Measurements from ENCODE around the gene HMX2.
A peak's percentile ranks its signal among the peaks of the same experiment; 100 is the strongest.

- TF ChIP-seq, protein P1, sequence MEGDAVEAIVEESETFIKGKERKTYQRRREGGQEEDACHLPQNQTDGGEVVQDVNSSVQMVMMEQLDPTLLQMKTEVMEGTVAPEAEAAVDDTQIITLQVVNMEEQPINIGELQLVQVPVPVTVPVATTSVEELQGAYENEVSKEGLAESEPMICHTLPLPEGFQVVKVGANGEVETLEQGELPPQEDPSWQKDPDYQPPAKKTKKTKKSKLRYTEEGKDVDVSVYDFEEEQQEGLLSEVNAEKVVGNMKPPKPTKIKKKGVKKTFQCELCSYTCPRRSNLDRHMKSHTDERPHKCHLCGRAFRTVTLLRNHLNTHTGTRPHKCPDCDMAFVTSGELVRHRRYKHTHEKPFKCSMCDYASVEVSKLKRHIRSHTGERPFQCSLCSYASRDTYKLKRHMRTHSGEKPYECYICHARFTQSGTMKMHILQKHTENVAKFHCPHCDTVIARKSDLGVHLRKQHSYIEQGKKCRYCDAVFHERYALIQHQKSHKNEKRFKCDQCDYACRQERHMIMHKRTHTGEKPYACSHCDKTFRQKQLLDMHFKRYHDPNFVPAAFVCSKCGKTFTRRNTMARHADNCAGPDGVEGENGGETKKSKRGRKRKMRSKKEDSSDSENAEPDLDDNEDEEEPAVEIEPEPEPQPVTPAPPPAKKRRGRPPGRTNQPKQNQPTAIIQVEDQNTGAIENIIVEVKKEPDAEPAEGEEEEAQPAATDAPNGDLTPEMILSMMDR (optimal IDR thresholded peaks at IDR 0.05 in 1 of 3, IDR thresholded peaks at IDR 0.05 in 1 of 3, conservative IDR thresholded peaks at IDR 0.05 in 1 of 3; ENCODE audit: extremely low read depth in 1 of 3, insufficient read depth in 2 of 3, low read length in 3 of 3) = no peak
- peak; percentile 82 for TF ChIP-seq EZH2 (IDR thresholded peaks at IDR 0.05; ENCODE audit: low read length)
These were observed 8.3 kb upstream of the HMX2 start for GRCh38 chr10:123139521-123140163.
